ENCODE data around the gene ECHDC3.

DNA sequence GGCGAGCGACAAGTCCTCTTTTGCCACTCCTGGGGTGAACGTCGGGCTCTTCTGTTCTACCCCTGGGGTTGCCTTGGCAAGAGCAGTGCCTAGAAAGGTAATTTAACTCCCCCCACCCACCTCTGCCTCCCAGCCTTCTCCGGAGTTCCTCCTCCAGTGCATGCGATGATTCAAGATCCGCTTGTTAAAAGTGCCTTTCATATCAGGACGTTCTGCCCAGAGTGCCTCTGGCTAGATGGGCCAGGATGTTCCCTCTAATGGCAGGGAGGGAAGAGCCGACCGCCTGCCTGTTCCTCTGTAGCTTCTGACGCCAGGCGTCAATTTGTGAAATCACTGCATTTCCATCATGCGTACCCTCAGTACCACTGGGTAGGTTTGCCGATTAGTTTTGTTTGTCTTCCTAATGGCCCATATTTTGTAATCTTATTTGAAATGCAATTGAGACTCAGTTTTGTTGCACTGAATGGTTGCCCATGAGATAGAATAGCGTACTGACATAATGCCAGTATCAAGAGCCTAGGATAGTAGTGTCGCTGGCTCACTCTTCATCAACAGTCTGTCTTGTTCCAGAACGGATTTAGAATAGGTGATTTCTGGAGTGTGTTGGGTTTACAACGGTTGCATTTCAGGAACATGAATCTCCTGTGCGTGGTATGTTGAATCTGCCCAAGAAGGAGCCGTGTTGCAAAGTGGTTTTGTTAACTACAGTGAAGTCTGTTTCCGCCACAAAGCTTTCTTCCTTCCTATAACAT lies 13.5 kb downstream of the ECHDC3 start:
- no peak for TF ChIP-seq POLR2A (IDR thresholded peaks at IDR 0.05)
- TF ChIP-seq, protein P1, sequence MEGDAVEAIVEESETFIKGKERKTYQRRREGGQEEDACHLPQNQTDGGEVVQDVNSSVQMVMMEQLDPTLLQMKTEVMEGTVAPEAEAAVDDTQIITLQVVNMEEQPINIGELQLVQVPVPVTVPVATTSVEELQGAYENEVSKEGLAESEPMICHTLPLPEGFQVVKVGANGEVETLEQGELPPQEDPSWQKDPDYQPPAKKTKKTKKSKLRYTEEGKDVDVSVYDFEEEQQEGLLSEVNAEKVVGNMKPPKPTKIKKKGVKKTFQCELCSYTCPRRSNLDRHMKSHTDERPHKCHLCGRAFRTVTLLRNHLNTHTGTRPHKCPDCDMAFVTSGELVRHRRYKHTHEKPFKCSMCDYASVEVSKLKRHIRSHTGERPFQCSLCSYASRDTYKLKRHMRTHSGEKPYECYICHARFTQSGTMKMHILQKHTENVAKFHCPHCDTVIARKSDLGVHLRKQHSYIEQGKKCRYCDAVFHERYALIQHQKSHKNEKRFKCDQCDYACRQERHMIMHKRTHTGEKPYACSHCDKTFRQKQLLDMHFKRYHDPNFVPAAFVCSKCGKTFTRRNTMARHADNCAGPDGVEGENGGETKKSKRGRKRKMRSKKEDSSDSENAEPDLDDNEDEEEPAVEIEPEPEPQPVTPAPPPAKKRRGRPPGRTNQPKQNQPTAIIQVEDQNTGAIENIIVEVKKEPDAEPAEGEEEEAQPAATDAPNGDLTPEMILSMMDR (IDR thresholded peaks at IDR 0.05): no peak
